Adipocyte (in vitro differentiated cells): ENCODE data around the gene VAMP2.

ENCODE experiments used
- DNase-seq: peaks from one replicate; pipeline ENCODE4 v3.0.0-alpha.2; 2015; ENCODE audit warnings: low read depth
- H3K27me3 ChIP-seq: replicated peaks from 2 replicates; pipeline ENCODE4 v1.7.0; 2013; ENCODE audit warnings: mild to moderate bottlenecking, low read length, moderate library complexity; ENCODE audit not compliant: control insufficient read depth, insufficient read depth
- H3K36me3 ChIP-seq: 2 replicates; pipeline ENCODE4 v1.7.0; 2013; ENCODE audit warnings: low read length, mild to moderate bottlenecking, moderate library complexity; ENCODE audit not compliant: control insufficient read depth, insufficient read depth, severe bottlenecking
- H3K4me1 ChIP-seq: 2 replicates; pipeline ENCODE4 v1.7.0; 2013; ENCODE audit warnings: mild to moderate bottlenecking, low read length, moderate library complexity; ENCODE audit not compliant: control insufficient read depth, insufficient read depth
- H3K4me3 ChIP-seq: 2 replicates; pipeline ENCODE4 v1.7.0; 2013; ENCODE audit warnings: mild to moderate bottlenecking, low read length, moderate library complexity
- H3K9ac ChIP-seq: 2 replicates; pipeline ENCODE4 v1.7.0; 2013; ENCODE audit warnings: mild to moderate bottlenecking, low read length, moderate library complexity
- H3K9me3 ChIP-seq: 2 replicates; pipeline ENCODE4 v1.7.0; 2013; ENCODE audit warnings: mild to moderate bottlenecking, low read length, moderate library complexity; ENCODE audit not compliant: control insufficient read depth

VAMP2 gene

GRCh38 chr17:8162233-8162996 is at the start of gene VAMP2:
TSS of gene VAMP2 (minus strand) at chr17:8162948. CDS start at chr17:8162879, 69 bp downstream.
- Histone ChIP-seq H3K9me3 (no peaks in the 10 kb centered on the region), H3K4me3 (peak within 1 kb of the TSS; percentile 95), H3K27me3 (no peaks in the 10 kb centered on the region), H3K9ac (peak within 1 kb of the TSS; percentile 96), H3K36me3 (peaks cover 19% of the 10 kb centered on the region), H3K4me1 (peaks cover 37% of the 10 kb centered on the region)
- DNase-seq, result peak; percentile 91

- peak; percentile 25 for DNase-seq
- H3K36me3 ChIP-seq, result no peaks in the 10 kb centered on the region
- H3K27me3 ChIP-seq, result no peaks in the 10 kb centered on the region
- no peaks in the 10 kb centered on the region for H3K9me3 ChIP-seq
- peak overlapping the region; percentile 76 for H3K9ac ChIP-seq
- H3K4me3 ChIP-seq, result peak overlapping the region; percentile 86
- peaks cover 6% of the 10 kb centered on the region for H3K4me1 ChIP-seq
Observed at GRCh38 chr17:8210761-8211458, 48.2 kb upstream of the VAMP2 start.

- Histone ChIP-seq H3K4me1 (peaks cover 6% of the 10 kb centered on the region), H3K36me3 (no peaks in the 10 kb centered on the region), H3K9me3 (no peaks in the 10 kb centered on the region), H3K9ac (peak within 1 kb of the TSS; percentile 76), H3K27me3 (no peaks in the 10 kb centered on the region), H3K4me3 (peak within 1 kb of the TSS; percentile 86)
- DNase-seq, result peak; percentile 98
Observed at GRCh38 chr17:8209907-8210760, 47.4 kb upstream of the VAMP2 start, which contains the start of gene AURKB. TSS of gene AURKB (minus strand) at chr17:8210575. CDS start at chr17:8210224, 351 bp downstream.

- no peaks in the 10 kb centered on the region for H3K9me3 ChIP-seq
- no peaks in the 10 kb centered on the region for H3K27me3 ChIP-seq
- no peaks in the 10 kb centered on the region for H3K36me3 ChIP-seq
- DNase-seq, result no peak
- peaks cover 6% of the 10 kb centered on the region for H3K4me1 ChIP-seq
- H3K4me3 ChIP-seq, result no peak overlapping the region
- H3K9ac ChIP-seq, result no peak overlapping the region
Observed at GRCh38 chr17:8206536-8206935, 43.8 kb upstream of the VAMP2 start.

- no peak overlapping the region for H3K4me3 ChIP-seq
- no peaks in the 10 kb centered on the region for H3K27me3 ChIP-seq
- no peaks in the 10 kb centered on the region for H3K36me3 ChIP-seq
- no peak overlapping the region for H3K9ac ChIP-seq
- no peak for DNase-seq
- H3K9me3 ChIP-seq, result no peaks in the 10 kb centered on the region
- H3K4me1 ChIP-seq, result peaks cover 3% of the 10 kb centered on the region
Observed at GRCh38 chr17:8204761-8205555, 42.2 kb upstream of the VAMP2 start.

GRCh38 chr17:8192070-8192815 is 29.5 kb upstream of the VAMP2 start:
- H3K27me3 ChIP-seq, result no peaks in the 10 kb centered on the region
- H3K36me3 ChIP-seq, result no peaks in the 10 kb centered on the region
- peak overlapping the region; percentile 66 for H3K9ac ChIP-seq
- H3K9me3 ChIP-seq, result no peaks in the 10 kb centered on the region
- peaks cover 34% of the 10 kb centered on the region for H3K4me1 ChIP-seq
- peak overlapping the region; percentile 78 for H3K4me3 ChIP-seq
- DNase-seq, result peak; percentile 69

- peaks cover 37% of the 10 kb centered on the region for H3K4me1 ChIP-seq
- H3K27me3 ChIP-seq, result no peaks in the 10 kb centered on the region
- no peak for DNase-seq
- no peaks in the 10 kb centered on the region for H3K9me3 ChIP-seq
- H3K4me3 ChIP-seq, result peak overlapping the region; percentile 88
- no peaks in the 10 kb centered on the region for H3K36me3 ChIP-seq
- peak overlapping the region; percentile 73 for H3K9ac ChIP-seq
Observed at GRCh38 chr17:8190506-8190905, 27.8 kb upstream of the VAMP2 start.

GRCh38 chr17:8189711-8190477 is 27.1 kb upstream of the VAMP2 start, which contains the start of gene BORCS6:
TSS of gene BORCS6 (minus strand) at chr17:8190180. CDS start at chr17:8190140, 40 bp downstream.
- Histone ChIP-seq H3K4me1 (peaks cover 38% of the 10 kb centered on the region), H3K4me3 (peak within 1 kb of the TSS; percentile 88), H3K27me3 (no peaks in the 10 kb centered on the region), H3K36me3 (no peaks in the 10 kb centered on the region), H3K9me3 (no peaks in the 10 kb centered on the region), H3K9ac (peak within 1 kb of the TSS; percentile 92)
- peak; percentile 99 for DNase-seq

- Histone ChIP-seq H3K9ac (peak overlapping the region; percentile 92), H3K36me3 (no peaks in the 10 kb centered on the region), H3K27me3 (no peaks in the 10 kb centered on the region), H3K4me1 (peaks cover 38% of the 10 kb centered on the region), H3K9me3 (no peaks in the 10 kb centered on the region), H3K4me3 (peak overlapping the region; percentile 88)
- no peak for DNase-seq
Observed at GRCh38 chr17:8189041-8189710, 26.4 kb upstream of the VAMP2 start.
